Mucosa of descending colon (tissue), 3 donors: ENCODE measurements around the gene PRSS12. TPM values are rescaled to one million over a fixed set of nuclear protein-coding genes. Genes with fewer than 3 reads are reported as not detected.
"Not testable (repeated sequence)": the region's sequence is repeated elsewhere in the genome, so short reads cannot be mapped to it uniquely, and the experiment has no call there.

Source experiments
- ATAC-seq: fragments of 200-7000 bp; cut with Tn5 transposase; one replicate; pipeline ENCODE4 v1.9.1; 2020; ENCODE audit warnings: mild to moderate bottlenecking, moderate library complexity
- DNase-seq, 3 donors: peaks; one replicate each; pipeline ENCODE4 v3.0.0-alpha.2; 2020
- H3K36me3 ChIP-seq: fragments of 200-600 bp; one replicate; pipeline ENCODE4 v1.8.0; 2021; ENCODE audit warnings: low read depth, mild to moderate bottlenecking
- H3K4me1 ChIP-seq: fragments of 200-600 bp; one replicate; pipeline ENCODE4 v1.8.0; 2021; ENCODE audit warnings: low read depth, mild to moderate bottlenecking
- H3K4me3 ChIP-seq: fragments of 200-600 bp; one replicate; pipeline ENCODE4 v1.8.0; 2021; ENCODE audit warnings: mild to moderate bottlenecking
- H3K9me3 ChIP-seq: fragments of 200-600 bp; one replicate; pipeline ENCODE4 v1.8.0; 2021; ENCODE audit warnings: mild to moderate bottlenecking
- CTCF ChIP-seq: fragments of 200-600 bp; IDR thresholded peaks from one replicate; pipeline ENCODE4 v1.8.0; 2022; ENCODE audit warnings: antibody characterized with exemption, mild to moderate bottlenecking
- intact Hi-C, 2 donors: fragments of 100-400 bp; cut with DNase I in 1 of 2; cut with micrococcal nuclease in 1 of 2; formaldehyde crosslinking; loops; one replicate each; pipeline versions ENCODE4 v1.11.0 to v1.11.1; 2022; cut with DNase I, micrococcal nuclease
- total RNA-seq, 3 donors: library from RNA; stranded (reverse); fragmentation: NEBNext Ultra II Directional in 2 of 3; extraction: Animal tissue kit (Norgen Biotek cat#: 25700) in 2 of 3; gene quantifications; one replicate each; pipeline versions ENCODE4 v1.2.1 to v1.2.4, GENCODE V29; 2021 to 2023
- donor health status: DM: no; HTN: no; CAD: no; lungs with moderate emphysema.
- donor health status: DM: no; HTN: no; CAD: no.
- donor health status: DM: no; HTN: yes; CAD: no.

Gene PRSS12
- total RNA-seq, 3 donors from 2014 or later = 12.9 to 41.7 (median 31.1) TPM

GRCh38 chr4:118276580-118276979 lies 76.2 kb downstream of the PRSS12 start:
- DNase-seq = no peak
- no peak for TF ChIP-seq CTCF
- no peaks in the 10 kb centered on the region for H3K9me3 ChIP-seq
- H3K36me3 ChIP-seq = no peaks in the 10 kb centered on the region
- ATAC-seq = peak; percentile 19
- intact Hi-C loops = no loop called here
- no peak overlapping the region for H3K4me3 ChIP-seq
- peaks cover 23% of the 10 kb centered on the region for H3K4me1 ChIP-seq

- no peaks in the 10 kb centered on the region for H3K9me3 ChIP-seq
- no peak overlapping the region for H3K4me3 ChIP-seq
- TF ChIP-seq CTCF = no peak
- no peak for DNase-seq
- H3K4me1 ChIP-seq = peaks cover 8% of the 10 kb centered on the region
- ATAC-seq = no peak
- no peaks in the 10 kb centered on the region for H3K36me3 ChIP-seq
- intact Hi-C loops = no loop called here
These were observed 79.2 kb downstream of the PRSS12 start for GRCh38 chr4:118273642-118274041.

GRCh38 chr4:118271788-118272187 lies 81.0 kb downstream of the PRSS12 start:
- intact Hi-C loops = no loop called here

GRCh38 chr4:118270492-118270891 lies 82.3 kb downstream of the PRSS12 start:
- Histone ChIP-seq H3K9me3 (no peaks in the 10 kb centered on the region), H3K36me3 (no peaks in the 10 kb centered on the region), H3K4me1 (no peaks in the 10 kb centered on the region), H3K4me3 (no peak overlapping the region)
- DNase-seq (peak in 1 of 3 donors; percentile 51), ATAC-seq (no peak)
- TF ChIP-seq CTCF = peak; percentile 17
- intact Hi-C loops = no loop called here

More at GRCh38 chr4:118271788-118272187, 81.0 kb downstream of the PRSS12 start:
- no peaks in the 10 kb centered on the region for H3K36me3 ChIP-seq
- H3K9me3 ChIP-seq = no peaks in the 10 kb centered on the region
- no peak overlapping the region for H3K4me3 ChIP-seq
- no peak for TF ChIP-seq CTCF
- H3K4me1 ChIP-seq = peaks cover 5% of the 10 kb centered on the region
- DNase-seq = no peak
- ATAC-seq = no peak

GRCh38 chr4:118268780-118269179 lies 84.0 kb downstream of the PRSS12 start:
- TF ChIP-seq CTCF = no peak
- DNase-seq (no peak), ATAC-seq (no peak)
- H3K36me3 ChIP-seq = no peaks in the 10 kb centered on the region
- no peaks in the 10 kb centered on the region for H3K4me1 ChIP-seq
- no peaks in the 10 kb centered on the region for H3K9me3 ChIP-seq
- intact Hi-C loops = no loop called here
- H3K4me3 ChIP-seq = no peak overlapping the region

- H3K36me3 ChIP-seq, DNase-seq, H3K4me1 ChIP-seq, intact Hi-C loops, H3K4me3 ChIP-seq, H3K9me3 ChIP-seq, ATAC-seq: not testable (repeated sequence)
These were observed 86.7 kb downstream of the PRSS12 start for GRCh38 chr4:118266145-118266496.
